HL-60 (cell line): Measurements from ENCODE around the gene CLDN19.

Experiments used
- DNase-seq, 2 experiments: peaks; one replicate each; pipeline ENCODE4 v3.0.0-alpha.2; 2010 to 2020; ENCODE audit warnings: low read depth in 1 of 2, low spot score in 1 of 2
- H3K27ac ChIP-seq: fragments of 250-450 bp; sonication (Bioruptor Pico); replicated peaks from 2 replicates; pipeline ENCODE4 v1.5.1; 2020; ENCODE audit warnings: mild to moderate bottlenecking, moderate library complexity
- H3K27me3 ChIP-seq: fragments of 250-450 bp; sonication (Bioruptor Pico); 2 replicates; pipeline ENCODE4 v1.5.1; 2021; ENCODE audit warnings: mild to moderate bottlenecking, moderate library complexity; ENCODE audit not compliant: insufficient read depth, poor library complexity, severe bottlenecking
- H3K4me3 ChIP-seq: replicated peaks from 2 replicates; pipeline ENCODE4 v1.5.1; 2011; ENCODE audit warnings: mild to moderate bottlenecking, control low read depth, low read length; ENCODE audit not compliant: insufficient read depth
- GABPA ChIP-seq: IDR thresholded peaks from 2 replicates; pipeline ENCODE4 v1.6.1; 2012; ENCODE audit warnings: low read depth
- POLR2AphosphoS5 ChIP-seq: IDR thresholded peaks from 2 replicates; pipeline ENCODE4 v1.6.1; 2012; ENCODE audit warnings: low read depth
- SPI1 ChIP-seq: IDR thresholded peaks from 2 replicates; pipeline ENCODE4 v1.6.1; 2012; ENCODE audit warnings: low read depth, mild to moderate bottlenecking, borderline replicate concordance
- TF ChIP-seq, protein P1 (sequence below): IDR thresholded peaks from one replicate; pipeline ENCODE4 v1.5.1; 2011; ENCODE audit warnings: low read length, control low read depth, inconsistent platforms; ENCODE audit not compliant: insufficient read depth
- TF ChIP-seq, protein P2 (sequence below): IDR thresholded peaks from 2 replicates; pipeline ENCODE4 v1.6.1; 2012; ENCODE audit warnings: low read depth; ENCODE audit not compliant: insufficient replicate concordance

The CLDN19 gene

DNA sequence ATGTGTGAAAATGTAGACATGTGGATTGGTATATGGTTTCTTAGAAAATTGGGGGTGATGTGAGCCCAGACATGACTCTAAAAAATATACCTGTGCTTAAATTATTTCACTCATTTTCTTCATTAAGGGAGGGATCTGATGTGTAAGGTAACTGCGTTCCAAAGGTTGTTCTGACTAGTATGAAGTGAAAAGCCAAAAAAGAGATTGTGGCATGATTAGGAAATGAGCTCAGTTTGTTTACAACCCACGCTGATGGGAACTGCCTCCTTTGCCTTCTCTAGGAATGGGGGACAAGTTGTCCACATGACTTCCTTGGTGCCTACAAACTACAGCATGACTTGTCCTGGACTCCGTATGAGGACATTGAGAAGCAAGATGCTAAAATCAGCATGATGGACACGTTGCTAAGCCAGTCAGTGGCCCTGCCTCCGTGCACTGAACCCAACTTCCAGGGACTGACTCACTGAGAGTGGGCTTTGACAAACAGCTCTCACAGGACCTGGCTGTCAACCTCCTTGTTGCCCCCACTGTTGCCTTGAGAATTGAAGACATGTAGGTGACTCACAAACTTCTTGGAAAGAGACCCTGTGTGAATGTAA lies 35.0 kb upstream of the CLDN19 start:
- Histone ChIP-seq H3K4me3 (no peak overlapping the region), H3K27me3 (no peaks in the 10 kb centered on the region), H3K27ac (no peak overlapping the region)
- TF ChIP-seq, protein P1, sequence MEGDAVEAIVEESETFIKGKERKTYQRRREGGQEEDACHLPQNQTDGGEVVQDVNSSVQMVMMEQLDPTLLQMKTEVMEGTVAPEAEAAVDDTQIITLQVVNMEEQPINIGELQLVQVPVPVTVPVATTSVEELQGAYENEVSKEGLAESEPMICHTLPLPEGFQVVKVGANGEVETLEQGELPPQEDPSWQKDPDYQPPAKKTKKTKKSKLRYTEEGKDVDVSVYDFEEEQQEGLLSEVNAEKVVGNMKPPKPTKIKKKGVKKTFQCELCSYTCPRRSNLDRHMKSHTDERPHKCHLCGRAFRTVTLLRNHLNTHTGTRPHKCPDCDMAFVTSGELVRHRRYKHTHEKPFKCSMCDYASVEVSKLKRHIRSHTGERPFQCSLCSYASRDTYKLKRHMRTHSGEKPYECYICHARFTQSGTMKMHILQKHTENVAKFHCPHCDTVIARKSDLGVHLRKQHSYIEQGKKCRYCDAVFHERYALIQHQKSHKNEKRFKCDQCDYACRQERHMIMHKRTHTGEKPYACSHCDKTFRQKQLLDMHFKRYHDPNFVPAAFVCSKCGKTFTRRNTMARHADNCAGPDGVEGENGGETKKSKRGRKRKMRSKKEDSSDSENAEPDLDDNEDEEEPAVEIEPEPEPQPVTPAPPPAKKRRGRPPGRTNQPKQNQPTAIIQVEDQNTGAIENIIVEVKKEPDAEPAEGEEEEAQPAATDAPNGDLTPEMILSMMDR = no peak
- no peak for TF ChIP-seq POLR2AphosphoS5
- DNase-seq = no peak

DNA sequence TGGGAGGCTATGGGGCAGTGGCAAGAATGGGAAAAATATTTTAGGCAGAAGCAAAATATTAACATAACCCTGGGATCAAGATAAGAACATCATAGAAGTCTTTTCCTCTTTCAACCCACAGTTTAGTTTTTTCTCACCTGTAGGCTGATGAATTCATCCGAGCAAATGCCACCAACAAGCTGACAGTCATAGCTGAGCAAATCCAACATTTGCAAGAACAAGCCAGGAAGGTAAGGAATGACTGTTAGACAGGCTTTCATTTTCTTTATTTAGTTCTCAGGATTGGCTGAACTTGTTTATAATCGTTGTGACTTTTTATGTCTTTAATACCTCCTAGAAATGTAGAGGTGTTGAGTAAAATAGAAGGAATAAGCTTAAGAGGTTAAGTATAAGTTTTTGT lies 33.4 kb upstream of the CLDN19 start:
- TF ChIP-seq GABPA (no peak), POLR2AphosphoS5 (no peak), SPI1 (no peak)
- TF ChIP-seq, protein P1 = no peak
- TF ChIP-seq, protein P2, sequence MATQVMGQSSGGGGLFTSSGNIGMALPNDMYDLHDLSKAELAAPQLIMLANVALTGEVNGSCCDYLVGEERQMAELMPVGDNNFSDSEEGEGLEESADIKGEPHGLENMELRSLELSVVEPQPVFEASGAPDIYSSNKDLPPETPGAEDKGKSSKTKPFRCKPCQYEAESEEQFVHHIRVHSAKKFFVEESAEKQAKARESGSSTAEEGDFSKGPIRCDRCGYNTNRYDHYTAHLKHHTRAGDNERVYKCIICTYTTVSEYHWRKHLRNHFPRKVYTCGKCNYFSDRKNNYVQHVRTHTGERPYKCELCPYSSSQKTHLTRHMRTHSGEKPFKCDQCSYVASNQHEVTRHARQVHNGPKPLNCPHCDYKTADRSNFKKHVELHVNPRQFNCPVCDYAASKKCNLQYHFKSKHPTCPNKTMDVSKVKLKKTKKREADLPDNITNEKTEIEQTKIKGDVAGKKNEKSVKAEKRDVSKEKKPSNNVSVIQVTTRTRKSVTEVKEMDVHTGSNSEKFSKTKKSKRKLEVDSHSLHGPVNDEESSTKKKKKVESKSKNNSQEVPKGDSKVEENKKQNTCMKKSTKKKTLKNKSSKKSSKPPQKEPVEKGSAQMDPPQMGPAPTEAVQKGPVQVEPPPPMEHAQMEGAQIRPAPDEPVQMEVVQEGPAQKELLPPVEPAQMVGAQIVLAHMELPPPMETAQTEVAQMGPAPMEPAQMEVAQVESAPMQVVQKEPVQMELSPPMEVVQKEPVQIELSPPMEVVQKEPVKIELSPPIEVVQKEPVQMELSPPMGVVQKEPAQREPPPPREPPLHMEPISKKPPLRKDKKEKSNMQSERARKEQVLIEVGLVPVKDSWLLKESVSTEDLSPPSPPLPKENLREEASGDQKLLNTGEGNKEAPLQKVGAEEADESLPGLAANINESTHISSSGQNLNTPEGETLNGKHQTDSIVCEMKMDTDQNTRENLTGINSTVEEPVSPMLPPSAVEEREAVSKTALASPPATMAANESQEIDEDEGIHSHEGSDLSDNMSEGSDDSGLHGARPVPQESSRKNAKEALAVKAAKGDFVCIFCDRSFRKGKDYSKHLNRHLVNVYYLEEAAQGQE = no peak
- Histone ChIP-seq H3K27ac (no peak overlapping the region), H3K27me3 (no peaks in the 10 kb centered on the region), H3K4me3 (no peak overlapping the region)
- no peak for DNase-seq

DNA sequence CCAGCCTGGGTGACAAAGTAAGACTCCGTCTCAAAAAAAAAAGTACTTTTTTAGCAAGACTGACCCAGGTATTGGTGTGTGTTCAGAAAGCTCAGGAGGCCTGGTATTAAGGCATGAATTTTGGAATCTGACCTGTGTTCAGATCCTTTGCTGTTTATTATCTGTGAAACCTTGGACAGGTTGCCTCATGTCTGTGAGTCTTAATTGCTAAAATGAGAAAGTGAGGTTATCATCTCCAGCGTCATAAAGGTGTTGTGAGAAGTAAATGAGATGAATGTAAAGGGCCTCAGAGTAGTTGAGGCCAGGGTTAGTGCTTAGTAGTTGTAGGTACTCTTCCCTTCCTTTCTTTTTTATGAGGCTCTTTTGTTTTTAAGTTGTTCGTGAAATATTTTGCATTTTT lies 29.8 kb upstream of the CLDN19 start:
- TF ChIP-seq, protein P1 = no peak
- TF ChIP-seq GABPA = no peak
- TF ChIP-seq POLR2AphosphoS5 = no peak
- TF ChIP-seq, protein P2 = no peak
- no peak for TF ChIP-seq SPI1
- H3K27me3 ChIP-seq = no peaks in the 10 kb centered on the region
- H3K27ac ChIP-seq = no peak overlapping the region
- H3K4me3 ChIP-seq = no peak overlapping the region
- no peak for DNase-seq

DNA sequence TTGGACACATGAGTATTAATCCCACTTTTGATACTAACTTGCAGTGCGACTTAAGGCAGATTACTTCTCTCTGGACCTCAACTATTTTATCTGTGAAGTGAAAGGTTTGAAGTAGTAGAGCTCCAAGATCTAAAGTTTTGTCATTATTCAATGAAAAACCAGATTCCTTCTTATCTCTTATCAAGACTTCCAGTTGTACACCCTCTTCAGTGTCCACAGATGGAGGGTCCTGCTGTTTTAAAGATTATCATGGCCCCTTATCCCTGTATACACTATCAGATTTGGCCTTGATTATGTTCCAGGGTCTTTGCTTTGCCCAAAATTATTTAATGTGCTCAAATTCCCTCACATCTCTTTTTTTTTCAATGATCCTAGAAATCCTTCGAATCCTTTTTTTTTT lies 28.1 kb upstream of the CLDN19 start:
- TF ChIP-seq POLR2AphosphoS5 (no peak), GABPA (no peak), SPI1 (no peak)
- TF ChIP-seq, protein P1 = no peak
- TF ChIP-seq, protein P2 = no peak
- Histone ChIP-seq H3K27ac (peak overlapping the region; percentile 85), H3K4me3 (peak overlapping the region; percentile 98), H3K27me3 (no peaks in the 10 kb centered on the region)
- DNase-seq = no peak
